Peyer's patch (tissue), 4 donors: ENCODE results near the gene BEX4. TPM values are rescaled to one million over a fixed set of nuclear protein-coding genes. Genes with fewer than 3 reads are reported as not detected.
"Not testable (repeated sequence)": the region's sequence is repeated elsewhere in the genome, so short reads cannot be mapped to it uniquely, and the experiment has no call there.

Experiments used
- DNase-seq, 3 donors: peaks; one replicate each; pipeline ENCODE4 v3.0.0-alpha.2; 2017 to 2019
- H3K27ac ChIP-seq, 4 donors: fragments of 200-600 bp; sonication (generic); one replicate each; pipeline ENCODE4 v1.5.1; 2016 to 2019
- H3K27me3 ChIP-seq, 2 donors: fragments of 200-600 bp; sonication (generic); one replicate each; pipeline ENCODE4 v1.5.1; 2019
- H3K36me3 ChIP-seq, 3 donors: fragments of 200-600 bp; sonication (generic); one replicate each; pipeline ENCODE4 v1.5.1; 2016 to 2019
- H3K4me1 ChIP-seq, 4 donors: fragments of 200-600 bp; sonication (generic); one replicate each; pipeline ENCODE4 v1.5.1; 2016 to 2019
- H3K4me3 ChIP-seq, 4 donors: fragments of 200-600 bp; sonication (generic); 1 replicate in 3 of 4; 2 replicates in 1 of 4; pipeline ENCODE4 v1.5.1; 2016 to 2019; ENCODE audit warnings: mild to moderate bottlenecking in 1 of 4
- H3K9me3 ChIP-seq, 4 donors: fragments of 200-600 bp; sonication (generic); one replicate each; pipeline ENCODE4 v1.5.1; 2016 to 2019; ENCODE audit warnings: mild to moderate bottlenecking in 1 of 4
- POLR2A ChIP-seq, 2 donors: fragments of 450-650 bp; IDR thresholded peaks; one replicate each; pipeline ENCODE4 v1.5.1; 2017; ENCODE audit warnings: antibody characterized with exemption in 2 of 2, mild to moderate bottlenecking in 2 of 2, moderate library complexity in 2 of 2
- total RNA-seq, 4 donors: library from RNA; depleted of rRNA; stranded (reverse); fragments of >200 nt; gene quantifications; one replicate each; pipeline ENCODE4 v1.1.0, GENCODE V29; 2016
- TF ChIP-seq, protein P1 (sequence below), 6 experiments: fragments of 450-650 bp in 4 of 6; fragments of 200-600 bp in 2 of 6; sonication (generic) in 1 of 6; IDR thresholded peaks; one replicate each; pipeline ENCODE4 v1.5.1; 2017 to 2019; ENCODE audit warnings: antibody characterized with exemption in 6 of 6, mild to moderate bottlenecking in 3 of 6, moderate library complexity in 1 of 6

Gene BEX4
- total RNA-seq, 4 donors from 2014 or later = 4.4 to 16.5 (median 10.2) TPM

DNA sequence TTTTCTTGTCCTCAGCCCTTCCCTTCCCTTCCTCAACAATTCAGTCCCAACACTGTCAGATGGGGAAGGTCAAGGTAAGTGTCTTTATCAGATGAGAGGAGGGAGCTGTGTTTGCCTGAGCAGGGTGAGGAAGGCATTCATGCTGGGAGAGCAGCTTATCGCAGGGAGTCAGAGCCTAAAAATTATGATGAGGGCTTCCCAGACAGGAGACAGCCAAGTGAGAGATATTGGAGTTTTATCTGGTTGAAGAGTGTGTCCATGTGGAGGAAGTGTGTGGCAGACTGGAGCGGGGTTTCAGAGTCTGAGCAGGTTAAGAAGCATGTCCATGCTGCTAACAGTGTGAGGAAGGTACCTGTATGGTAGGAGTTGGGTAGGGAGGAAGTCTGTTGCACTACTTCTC is 18.4 kb downstream of the BEX4 start:
- Histone ChIP-seq H3K4me3 (no peak overlapping the region), H3K4me1 (no peaks in the 10 kb centered on the region), H3K27me3 (no peaks in the 10 kb centered on the region), H3K9me3 (no peaks in the 10 kb centered on the region), H3K27ac (no peak overlapping the region), H3K36me3 (no peaks in the 10 kb centered on the region)
- TF ChIP-seq POLR2A (IDR thresholded peaks at IDR 0.05) = no peak
- TF ChIP-seq, protein P1, sequence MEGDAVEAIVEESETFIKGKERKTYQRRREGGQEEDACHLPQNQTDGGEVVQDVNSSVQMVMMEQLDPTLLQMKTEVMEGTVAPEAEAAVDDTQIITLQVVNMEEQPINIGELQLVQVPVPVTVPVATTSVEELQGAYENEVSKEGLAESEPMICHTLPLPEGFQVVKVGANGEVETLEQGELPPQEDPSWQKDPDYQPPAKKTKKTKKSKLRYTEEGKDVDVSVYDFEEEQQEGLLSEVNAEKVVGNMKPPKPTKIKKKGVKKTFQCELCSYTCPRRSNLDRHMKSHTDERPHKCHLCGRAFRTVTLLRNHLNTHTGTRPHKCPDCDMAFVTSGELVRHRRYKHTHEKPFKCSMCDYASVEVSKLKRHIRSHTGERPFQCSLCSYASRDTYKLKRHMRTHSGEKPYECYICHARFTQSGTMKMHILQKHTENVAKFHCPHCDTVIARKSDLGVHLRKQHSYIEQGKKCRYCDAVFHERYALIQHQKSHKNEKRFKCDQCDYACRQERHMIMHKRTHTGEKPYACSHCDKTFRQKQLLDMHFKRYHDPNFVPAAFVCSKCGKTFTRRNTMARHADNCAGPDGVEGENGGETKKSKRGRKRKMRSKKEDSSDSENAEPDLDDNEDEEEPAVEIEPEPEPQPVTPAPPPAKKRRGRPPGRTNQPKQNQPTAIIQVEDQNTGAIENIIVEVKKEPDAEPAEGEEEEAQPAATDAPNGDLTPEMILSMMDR (IDR thresholded peaks at IDR 0.05) = no peak
- DNase-seq = no peak

GRCh38 chrX:103234869-103235268 is 20.0 kb downstream of the BEX4 start:
- no peak overlapping the region for H3K27ac ChIP-seq
- no peaks in the 10 kb centered on the region for H3K36me3 ChIP-seq
- TF ChIP-seq, protein P1 (IDR thresholded peaks at IDR 0.05) = no peak
- no peak for TF ChIP-seq POLR2A (IDR thresholded peaks at IDR 0.05)
- no peaks in the 10 kb centered on the region for H3K9me3 ChIP-seq
- no peak overlapping the region for H3K4me3 ChIP-seq
- H3K4me1 ChIP-seq = no peaks in the 10 kb centered on the region
- no peaks in the 10 kb centered on the region for H3K27me3 ChIP-seq
- DNase-seq = no peak

GRCh38 chrX:103235608-103236007 is 20.7 kb downstream of the BEX4 start:
- H3K27me3 ChIP-seq, H3K9me3 ChIP-seq, DNase-seq, H3K36me3 ChIP-seq, H3K27ac ChIP-seq, H3K4me3 ChIP-seq, H3K4me1 ChIP-seq: not testable (repeated sequence)

GRCh38 chrX:103236296-103236695 is 21.4 kb downstream of the BEX4 start:
- Histone ChIP-seq H3K4me3 (no peak overlapping the region), H3K4me1 (no peaks in the 10 kb centered on the region)
- DNase-seq = no peak

GRCh38 chrX:103240155-103240554 is 25.2 kb downstream of the BEX4 start:
- H3K9me3 ChIP-seq = no peaks in the 10 kb centered on the region
- H3K27ac ChIP-seq = no peak overlapping the region
- H3K36me3 ChIP-seq = no peaks in the 10 kb centered on the region
- no peaks in the 10 kb centered on the region for H3K4me1 ChIP-seq
- no peak for TF ChIP-seq POLR2A (IDR thresholded peaks at IDR 0.05)
- TF ChIP-seq, protein P1 (IDR thresholded peaks at IDR 0.05) = no peak
- DNase-seq = no peak
- no peak overlapping the region for H3K4me3 ChIP-seq
- no peaks in the 10 kb centered on the region for H3K27me3 ChIP-seq

More at GRCh38 chrX:103236296-103236695, 21.4 kb downstream of the BEX4 start:
- H3K9me3 ChIP-seq = no peaks in the 10 kb centered on the region
- no peak overlapping the region for H3K27ac ChIP-seq
- no peaks in the 10 kb centered on the region for H3K27me3 ChIP-seq
- no peaks in the 10 kb centered on the region for H3K36me3 ChIP-seq
- TF ChIP-seq, protein P1 (IDR thresholded peaks at IDR 0.05) = no peak
- TF ChIP-seq POLR2A (IDR thresholded peaks at IDR 0.05) = no peak

- no peaks in the 10 kb centered on the region for H3K9me3 ChIP-seq
- no peaks in the 10 kb centered on the region for H3K36me3 ChIP-seq
- H3K27me3 ChIP-seq = no peaks in the 10 kb centered on the region
- no peak overlapping the region for H3K27ac ChIP-seq
- TF ChIP-seq, protein P1 (IDR thresholded peaks at IDR 0.05) = peak in 4 of 6 experiments; percentile 13 to 42 (median 36)
- TF ChIP-seq POLR2A (IDR thresholded peaks at IDR 0.05) = no peak
- no peaks in the 10 kb centered on the region for H3K4me1 ChIP-seq
- no peak for DNase-seq
- H3K4me3 ChIP-seq = no peak overlapping the region
These were observed 33.6 kb downstream of the BEX4 start for GRCh38 chrX:103248553-103248952.
